Ectodermal cell (in vitro differentiated cells): ENCODE results near the gene AGBL4.

Source experiments
- H3K27ac ChIP-seq: 2 replicates; pipeline ENCODE4 v1.7.0; 2013; ENCODE audit warnings: mild to moderate bottlenecking, low read depth, low read length; ENCODE audit not compliant: insufficient read depth, poor library complexity, severe bottlenecking
- H3K27me3 ChIP-seq: 2 replicates; pipeline ENCODE4 v1.7.0; 2013; ENCODE audit warnings: mild to moderate bottlenecking, low read length; ENCODE audit not compliant: insufficient read depth, control insufficient read depth, poor library complexity, severe bottlenecking
- H3K36me3 ChIP-seq: one replicate; pipeline ENCODE4 v1.7.0; 2013; ENCODE audit warnings: low read length; ENCODE audit not compliant: control insufficient read depth, insufficient read depth
- H3K4me1 ChIP-seq: one replicate; pipeline ENCODE4 v1.7.0; 2013; ENCODE audit warnings: low read length; ENCODE audit not compliant: control insufficient read depth, insufficient read depth
- H3K4me3 ChIP-seq: 2 replicates; pipeline ENCODE4 v1.7.0; 2013; ENCODE audit warnings: low read depth, low read length, control low read depth; ENCODE audit not compliant: insufficient read depth
- H3K9me3 ChIP-seq: 2 replicates; pipeline ENCODE4 v1.7.0; 2013; ENCODE audit warnings: mild to moderate bottlenecking, low read length, moderate library complexity; ENCODE audit not compliant: control insufficient read depth
- WGBS, 2 experiments: methylation state at CpG; one replicate each; pipeline ENCODE4 v1.1.7; 2013; ENCODE audit warnings: missing lambda C conversion rate in 2 of 2; 5-methylcytosine and 5-hydroxymethylcytosine counted together

AGBL4 gene

GRCh38 chr1:48671578-48671977, 1352.2 kb downstream of the AGBL4 start:
- Histone ChIP-seq H3K27ac (no peak overlapping the region), H3K27me3 (no peaks in the 10 kb centered on the region), H3K9me3 (no peaks in the 10 kb centered on the region), H3K4me3 (no peak overlapping the region), H3K4me1 (no peaks in the 10 kb centered on the region), H3K36me3 (no peaks in the 10 kb centered on the region)
- 50 to 57% methylated on average over 1 of the region's 1 CpG for WGBS, 2 experiments

GRCh38 chr1:48670234-48671020, 1353.3 kb downstream of the AGBL4 start:
- no peaks in the 10 kb centered on the region for H3K36me3 ChIP-seq
- no peaks in the 10 kb centered on the region for H3K9me3 ChIP-seq
- H3K4me3 ChIP-seq: no peak overlapping the region
- WGBS, 2 experiments: 82 to 90% methylated on average over 5 of the region's 5 CpGs
- no peak overlapping the region for H3K27ac ChIP-seq
- no peaks in the 10 kb centered on the region for H3K27me3 ChIP-seq
- H3K4me1 ChIP-seq: no peaks in the 10 kb centered on the region

GRCh38 chr1:48668339-48668738, 1355.4 kb downstream of the AGBL4 start:
- H3K36me3 ChIP-seq: no peaks in the 10 kb centered on the region
- H3K4me3 ChIP-seq: no peak overlapping the region
- 97 to 98% methylated on average over 2 of the region's 2 CpGs for WGBS, 2 experiments
- H3K27me3 ChIP-seq: no peaks in the 10 kb centered on the region
- H3K9me3 ChIP-seq: no peaks in the 10 kb centered on the region
- H3K4me1 ChIP-seq: no peaks in the 10 kb centered on the region
- H3K27ac ChIP-seq: no peak overlapping the region

DNA sequence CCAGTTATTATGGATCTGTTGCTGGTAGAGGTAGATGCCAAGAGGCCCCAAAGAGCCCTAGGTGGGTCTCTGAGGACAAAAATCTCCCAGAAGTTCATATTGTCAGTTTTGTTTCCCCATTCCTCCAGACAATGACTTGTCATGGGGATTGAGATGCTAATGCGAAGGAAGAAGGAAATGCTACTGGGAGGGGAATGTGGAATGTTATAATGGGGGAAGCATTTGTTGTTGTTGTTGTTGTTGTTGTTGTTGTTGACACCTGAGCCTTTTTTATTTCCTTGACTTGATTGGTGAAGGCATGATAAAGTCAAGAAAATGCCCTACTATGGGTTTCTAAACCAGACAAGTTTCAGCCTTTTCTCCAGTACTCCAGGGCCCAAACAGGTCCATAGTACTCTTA, 1356.0 kb downstream of the AGBL4 start:
- no peaks in the 10 kb centered on the region for H3K27me3 ChIP-seq
- 85 to 86% methylated on average over 1 of the region's 1 CpG for WGBS, 2 experiments
- H3K4me3 ChIP-seq: no peak overlapping the region
- no peaks in the 10 kb centered on the region for H3K4me1 ChIP-seq
- H3K27ac ChIP-seq: no peak overlapping the region
- H3K36me3 ChIP-seq: no peaks in the 10 kb centered on the region
- no peaks in the 10 kb centered on the region for H3K9me3 ChIP-seq

DNA sequence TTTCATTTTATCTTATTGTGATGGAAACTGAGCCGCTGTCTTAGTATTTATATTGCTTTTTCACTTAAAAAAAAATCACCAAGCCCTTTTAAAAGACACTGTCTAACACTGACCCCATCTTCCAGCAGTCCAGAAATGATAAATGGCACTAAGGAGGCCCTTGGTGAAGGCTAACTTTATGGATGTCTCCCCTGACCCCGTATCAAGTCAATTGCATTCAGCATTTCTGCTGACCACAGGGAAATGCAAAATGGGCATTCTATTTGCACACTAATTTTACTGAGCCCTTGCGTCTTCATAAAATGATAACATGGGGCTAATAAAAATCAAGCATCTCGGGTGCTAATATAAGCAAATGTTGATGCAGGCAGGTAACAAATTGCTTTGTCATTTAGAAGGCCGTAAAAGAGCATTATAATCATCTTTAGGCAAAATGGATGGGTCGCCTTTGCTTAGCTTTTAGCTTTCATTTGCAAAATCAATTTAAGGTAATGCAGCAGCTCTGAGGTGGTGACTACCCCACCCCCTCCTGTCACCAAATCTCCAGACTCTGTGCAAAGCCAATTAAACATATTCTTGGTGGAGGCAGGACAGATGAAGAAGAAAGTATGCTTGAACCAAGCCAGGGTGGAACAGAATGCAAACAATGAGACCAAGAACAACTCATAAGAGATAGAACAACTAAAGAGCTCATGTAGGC, 1357.9 kb downstream of the AGBL4 start:
- WGBS, 2 experiments: 86 to 89% methylated on average over 5 to 6 of the region's 6 CpGs
- no peaks in the 10 kb centered on the region for H3K36me3 ChIP-seq
- no peaks in the 10 kb centered on the region for H3K27me3 ChIP-seq
- H3K4me1 ChIP-seq: no peaks in the 10 kb centered on the region
- no peak overlapping the region for H3K27ac ChIP-seq
- no peak overlapping the region for H3K4me3 ChIP-seq
- H3K9me3 ChIP-seq: no peaks in the 10 kb centered on the region

DNA sequence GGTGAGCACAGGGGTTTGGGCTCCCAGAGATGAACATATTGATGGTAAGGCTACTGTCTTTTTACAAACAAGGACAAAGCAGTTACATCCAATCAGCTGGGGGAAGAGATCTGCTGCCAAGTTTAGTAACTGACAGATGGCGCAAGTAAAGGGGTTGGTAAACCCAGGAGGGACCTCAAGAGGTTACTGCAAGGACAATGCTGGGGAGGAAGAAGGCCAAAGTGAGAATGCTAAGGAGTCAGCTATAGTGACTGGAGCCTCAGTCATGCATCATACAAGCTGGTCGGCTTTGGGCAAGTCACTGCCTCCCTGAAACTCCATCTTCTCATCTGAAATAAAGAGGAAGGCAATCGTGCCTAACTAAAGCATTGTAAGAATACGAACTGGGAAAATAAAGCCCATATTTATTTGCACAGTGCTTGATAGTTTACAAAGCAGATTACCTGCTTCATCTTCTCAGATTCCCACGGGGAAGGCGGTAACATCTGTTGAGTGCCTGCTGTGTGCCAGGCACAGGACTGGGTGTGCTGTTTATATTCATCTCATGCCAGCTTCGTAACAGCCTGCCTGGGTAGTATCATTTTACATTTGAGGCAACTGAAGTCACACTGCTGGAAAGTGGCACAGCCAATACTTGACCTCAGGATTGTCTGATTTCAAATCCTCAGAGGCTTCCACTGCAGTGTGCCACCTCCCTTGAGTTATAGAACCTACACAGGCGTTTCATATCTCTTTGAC, 1361.9 kb downstream of the AGBL4 start:
- Histone ChIP-seq H3K27me3 (no peaks in the 10 kb centered on the region), H3K27ac (no peak overlapping the region), H3K36me3 (no peaks in the 10 kb centered on the region), H3K4me3 (no peak overlapping the region), H3K9me3 (no peaks in the 10 kb centered on the region), H3K4me1 (no peaks in the 10 kb centered on the region)
- WGBS, 2 experiments: 92% methylated on average over 8 of the region's 8 CpGs

DNA sequence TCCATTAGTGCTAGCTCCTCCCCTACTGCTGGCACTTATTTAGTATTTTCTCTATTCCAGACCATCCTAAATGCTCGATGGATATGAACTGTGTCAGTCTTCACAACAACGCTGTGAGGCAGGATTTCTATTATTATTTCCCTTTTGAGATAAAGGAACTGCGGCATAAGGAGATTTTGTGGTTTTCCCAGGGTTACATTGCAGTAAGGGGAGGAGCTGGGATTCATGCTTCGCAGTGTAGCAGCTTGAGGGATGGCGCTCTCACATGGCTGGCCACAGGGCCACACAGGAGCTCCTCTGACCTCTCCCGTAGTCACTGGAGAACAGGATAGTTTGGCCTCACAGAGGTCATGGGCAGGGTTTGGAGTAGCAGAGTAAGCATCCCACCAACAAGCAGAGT, 1364.0 kb downstream of the AGBL4 start:
- no peak overlapping the region for H3K4me3 ChIP-seq
- H3K36me3 ChIP-seq: no peaks in the 10 kb centered on the region
- H3K27me3 ChIP-seq: no peaks in the 10 kb centered on the region
- no peaks in the 10 kb centered on the region for H3K9me3 ChIP-seq
- no peaks in the 10 kb centered on the region for H3K4me1 ChIP-seq
- H3K27ac ChIP-seq: no peak overlapping the region
- WGBS, 2 experiments: 87 to 92% methylated on average over 6 of the region's 6 CpGs

DNA sequence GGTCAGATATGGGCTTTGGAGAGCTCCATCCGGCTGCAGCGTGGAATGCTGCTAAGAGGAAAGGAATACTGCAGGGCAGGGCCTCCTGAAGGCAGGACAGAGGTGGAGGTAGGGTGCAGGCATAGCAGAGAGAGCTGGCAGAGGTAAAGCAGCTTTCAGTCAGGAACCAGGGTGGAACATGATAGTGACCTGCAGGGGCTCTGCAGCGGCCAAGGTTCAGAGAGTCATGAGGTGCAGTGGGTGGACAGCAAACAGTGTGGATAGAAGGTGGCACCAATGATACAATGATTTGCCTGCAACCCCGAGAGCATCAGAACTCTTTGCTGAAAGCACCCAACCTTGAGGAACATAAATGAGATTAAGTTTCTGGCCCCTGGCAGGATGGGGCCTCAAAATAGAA, 1366.3 kb downstream of the AGBL4 start:
- WGBS, 2 experiments: 93% methylated on average over 4 of the region's 4 CpGs
- H3K4me1 ChIP-seq: no peaks in the 10 kb centered on the region

GRCh38 chr1:48654606-48655210, 1369.0 kb downstream of the AGBL4 start:
- no peaks in the 10 kb centered on the region for H3K9me3 ChIP-seq
- H3K36me3 ChIP-seq: no peaks in the 10 kb centered on the region
- 93 to 95% methylated on average over 8 of the region's 8 CpGs for WGBS, 2 experiments
- H3K4me1 ChIP-seq: no peaks in the 10 kb centered on the region
- no peak overlapping the region for H3K27ac ChIP-seq
- no peaks in the 10 kb centered on the region for H3K27me3 ChIP-seq
- H3K4me3 ChIP-seq: no peak overlapping the region

More for the DNA sequence above, 1366.3 kb downstream of the AGBL4 start:
- no peaks in the 10 kb centered on the region for H3K9me3 ChIP-seq
- H3K27ac ChIP-seq: no peak overlapping the region
- no peaks in the 10 kb centered on the region for H3K27me3 ChIP-seq
- no peaks in the 10 kb centered on the region for H3K36me3 ChIP-seq
- no peak overlapping the region for H3K4me3 ChIP-seq

GRCh38 chr1:48652334-48652733, 1371.4 kb downstream of the AGBL4 start:
- H3K4me1 ChIP-seq: no peaks in the 10 kb centered on the region
- no peaks in the 10 kb centered on the region for H3K36me3 ChIP-seq
- 94 to 99% methylated on average over 6 of the region's 6 CpGs for WGBS, 2 experiments
- no peak overlapping the region for H3K4me3 ChIP-seq
- no peak overlapping the region for H3K27ac ChIP-seq
- no peaks in the 10 kb centered on the region for H3K9me3 ChIP-seq
- H3K27me3 ChIP-seq: no peaks in the 10 kb centered on the region
